HCT116 (cell line): ENCODE measurements around the gene NEUROD2. TPM values are rescaled to one million over a fixed set of nuclear protein-coding genes. Genes with fewer than 3 reads are reported as not detected.

Source experiments
- ATAC-seq: fragments of 200-7000 bp; cut with Tn5 transposase; 2 replicates; pipeline ENCODE4 v1.9.1; 2020; ENCODE audit warnings: mild to moderate bottlenecking, moderate library complexity
- BruUV-seq: library from RNA; stranded (reverse); fragments of 400-500 nt; replicated peaks from 2 replicates; lab custom pipeline; 2021; lab: Mats Ljungman, UMichigan
- CTCF ChIA-PET: fragments of 300-600 bp; sonication (Branson Sonifier 250); formaldehyde crosslinking; loops from one replicate; lab custom pipeline; 2021; ENCODE audit warnings: antibody characterized with exemption; lab: Charles Lee
- POLR2A ChIA-PET: fragments of 300-600, 350-600 bp; sonication (Branson Sonifier 250); formaldehyde crosslinking; loops from one replicate; lab custom pipeline; 2021; ENCODE audit warnings: antibody characterized with exemption; lab: Charles Lee
- RAD21 ChIA-PET, 2 experiments: fragments of 300-600 bp; sonication (Branson Sonifier 250); formaldehyde crosslinking; loops; one replicate each; lab custom pipeline; 2023; ENCODE audit warnings: low total read pairs in 2 of 2; ENCODE audit not compliant: uncharacterized antibody in 2 of 2, unreplicated experiment in 2 of 2, low non-redundant PET in 1 of 2; lab: Charles Lee
- DNase-seq: peaks from one replicate; pipeline ENCODE4 v3.0.0-alpha.2; 2010; ENCODE audit warnings: low read depth, low spot score
- H2AFZ ChIP-seq: fragments of 200-600 bp; shearing (Covaris generic), sonication (generic); 2 replicates; pipeline ENCODE4 v1.6.1; 2017; ENCODE audit warnings: low read depth, mixed run types, mixed read lengths, antibody characterized with exemption, low read length; ENCODE audit not compliant: poor library complexity, severe bottlenecking
- H3K27ac ChIP-seq: 2 replicates; pipeline ENCODE4 v1.5.1; 2012; ENCODE audit warnings: low read depth, low read length
- H3K27me3 ChIP-seq: fragments of 200-600 bp; sonication (generic); 2 replicates; pipeline ENCODE4 v1.6.1; 2016; ENCODE audit warnings: mixed run types, low read length, mixed read lengths; ENCODE audit not compliant: insufficient read depth
- H3K36me3 ChIP-seq, 2 experiments: fragments of 200-500 bp in 1 of 2; fragments of 200-600 bp in 1 of 2; sonication (Bioruptor generic) in 1 of 2; sonication (generic) in 1 of 2; 2 replicates each; pipeline versions ENCODE4 v1.5.1 to v1.6.1; 2014 to 2016; ENCODE audit warnings: low read length in 2 of 2, inconsistent platforms in 1 of 2, mixed read lengths in 1 of 2, mixed run types in 1 of 2; ENCODE audit not compliant: insufficient read depth in 2 of 2, control insufficient read depth in 1 of 2
- H3K4me1 ChIP-seq, 2 experiments: fragments of 200-600 bp in 1 of 2; sonication (generic) in 1 of 2; 2 replicates each; pipeline versions ENCODE4 v1.5.1 to v1.6.1; 2012 to 2017; ENCODE audit warnings: low read length in 2 of 2, inconsistent platforms in 1 of 2, mild to moderate bottlenecking in 1 of 2, mixed read lengths in 1 of 2, mixed run types in 1 of 2, moderate library complexity in 1 of 2; ENCODE audit not compliant: insufficient read depth in 2 of 2, control insufficient read depth in 1 of 2
- H3K4me2 ChIP-seq: fragments of 200-600 bp; sonication (generic); 2 replicates; pipeline ENCODE4 v1.6.1; 2017; ENCODE audit warnings: mixed run types, low read length, mixed read lengths
- H3K4me3 ChIP-seq, 2 experiments: fragments of 200-600 bp in 1 of 2; sonication (generic) in 1 of 2; replicated peaks in 1 of 2; 2 replicates each; pipeline ENCODE4 v1.5.1; 2011 to 2016; ENCODE audit warnings: low read length in 2 of 2, control low read depth in 1 of 2, low read depth in 1 of 2, mild to moderate bottlenecking in 1 of 2, mixed read lengths in 1 of 2, mixed run types in 1 of 2
- H3K79me2 ChIP-seq: fragments of 200-600 bp; sonication (generic); 2 replicates; pipeline ENCODE4 v1.6.1; 2017; ENCODE audit warnings: mild to moderate bottlenecking, mixed run types, low read length, moderate library complexity, mixed read lengths; ENCODE audit not compliant: insufficient read depth
- H3K9ac ChIP-seq: fragments of 200-600 bp; sonication (generic); 2 replicates; pipeline ENCODE4 v1.6.1; 2016; ENCODE audit warnings: low read length, mixed read lengths
- H3K9me2 ChIP-seq: fragments of 200-600 bp; sonication (generic), shearing (Covaris generic); 2 replicates; pipeline ENCODE4 v1.6.1; 2017; ENCODE audit warnings: mixed run types, mild to moderate bottlenecking, moderate library complexity; ENCODE audit not compliant: insufficient read depth
- H3K9me3 ChIP-seq, 2 experiments: fragments of 200-500 bp in 1 of 2; fragments of 200-600 bp in 1 of 2; sonication (Bioruptor generic) in 1 of 2; sonication (generic) in 1 of 2; 2 replicates each; pipeline ENCODE4 v1.6.1; 2014 to 2017; ENCODE audit warnings: low read length in 2 of 2, mixed read lengths in 2 of 2, inconsistent platforms in 1 of 2, low read depth in 1 of 2, mild to moderate bottlenecking in 1 of 2, mixed run types in 1 of 2, moderate library complexity in 1 of 2; ENCODE audit not compliant: control insufficient read depth in 1 of 2, insufficient read depth in 1 of 2
- H4K20me1 ChIP-seq: fragments of 200-600 bp; sonication (generic), shearing (Covaris generic); 2 replicates; pipeline ENCODE4 v1.6.1; 2017; ENCODE audit warnings: mixed run types, mild to moderate bottlenecking, moderate library complexity; ENCODE audit not compliant: insufficient read depth
- EGR1 ChIP-seq: IDR thresholded peaks from 2 replicates; pipeline ENCODE4 v1.6.1; 2012; ENCODE audit warnings: low read depth
- EZH2 ChIP-seq: fragments of 200-600 bp; sonication (generic); IDR thresholded peaks from 2 replicates; pipeline ENCODE4 v1.6.1; 2017; ENCODE audit warnings: antibody characterized with exemption, mixed run types
- FOSL1 ChIP-seq: IDR thresholded peaks from 2 replicates; pipeline ENCODE4 v1.6.1; 2012; ENCODE audit warnings: low read depth
- JUND ChIP-seq: IDR thresholded peaks from 2 replicates; pipeline ENCODE4 v1.6.1; 2012
- POLR2A ChIP-seq: IDR thresholded peaks from 2 replicates; pipeline ENCODE4 v1.7.0; 2011; ENCODE audit warnings: borderline replicate concordance; ENCODE audit not compliant: insufficient read depth, insufficient read length; ENCODE audit errors: extremely low read depth
- POLR2AphosphoS5 ChIP-seq: IDR thresholded peaks from 2 replicates; pipeline ENCODE4 v1.6.1; 2011; ENCODE audit warnings: mild to moderate bottlenecking, low read depth, low read length, moderate library complexity
- RAD21 ChIP-seq: IDR thresholded peaks from 2 replicates; pipeline ENCODE4 v1.6.1; 2012; ENCODE audit warnings: low read depth, mild to moderate bottlenecking
- SP1 ChIP-seq: IDR thresholded peaks from 2 replicates; pipeline ENCODE4 v1.6.1; 2012; ENCODE audit warnings: low read depth
- YY1 ChIP-seq: IDR thresholded peaks from 2 replicates; pipeline ENCODE4 v1.6.1; 2011; ENCODE audit warnings: low read length, low read depth, moderate library complexity, mild to moderate bottlenecking; ENCODE audit not compliant: insufficient replicate concordance; ENCODE audit errors: extremely low read depth
- ZNF274 ChIP-seq: fragments of 200-500 bp; sonication (Bioruptor generic); IDR thresholded peaks from 2 replicates; pipeline ENCODE4 v1.6.1; 2014; ENCODE audit warnings: mild to moderate bottlenecking, low read depth, low read length, inconsistent platforms
- intact Hi-C: fragments of 100-400 bp; cut with micrococcal nuclease; formaldehyde crosslinking; loops from 2 replicates; pipeline ENCODE4 v1.10.0; 2022
- total RNA-seq: library from RNA; stranded (reverse); gene quantifications from one replicate; pipeline ENCODE4 v1.2.1, GENCODE V29; 2021; ENCODE audit not compliant: unreplicated experiment
- TF ChIP-seq, protein P1 (sequence below): IDR thresholded peaks from 2 replicates; pipeline ENCODE4 v1.6.1; 2011; ENCODE audit warnings: mild to moderate bottlenecking, low read length, moderate library complexity; ENCODE audit not compliant: insufficient replicate concordance; ENCODE audit errors: extremely low read depth
- TF ChIP-seq, protein P2 (sequence below): IDR thresholded peaks from 2 replicates; pipeline ENCODE4 v1.6.1; 2012
- TF ChIP-seq, protein P3 (sequence below): IDR thresholded peaks from 2 replicates; pipeline ENCODE4 v1.6.1; 2012; ENCODE audit warnings: low read depth

The NEUROD2 gene
- total RNA-seq, 1 experiment from 2014 or later, result not detected

DNA sequence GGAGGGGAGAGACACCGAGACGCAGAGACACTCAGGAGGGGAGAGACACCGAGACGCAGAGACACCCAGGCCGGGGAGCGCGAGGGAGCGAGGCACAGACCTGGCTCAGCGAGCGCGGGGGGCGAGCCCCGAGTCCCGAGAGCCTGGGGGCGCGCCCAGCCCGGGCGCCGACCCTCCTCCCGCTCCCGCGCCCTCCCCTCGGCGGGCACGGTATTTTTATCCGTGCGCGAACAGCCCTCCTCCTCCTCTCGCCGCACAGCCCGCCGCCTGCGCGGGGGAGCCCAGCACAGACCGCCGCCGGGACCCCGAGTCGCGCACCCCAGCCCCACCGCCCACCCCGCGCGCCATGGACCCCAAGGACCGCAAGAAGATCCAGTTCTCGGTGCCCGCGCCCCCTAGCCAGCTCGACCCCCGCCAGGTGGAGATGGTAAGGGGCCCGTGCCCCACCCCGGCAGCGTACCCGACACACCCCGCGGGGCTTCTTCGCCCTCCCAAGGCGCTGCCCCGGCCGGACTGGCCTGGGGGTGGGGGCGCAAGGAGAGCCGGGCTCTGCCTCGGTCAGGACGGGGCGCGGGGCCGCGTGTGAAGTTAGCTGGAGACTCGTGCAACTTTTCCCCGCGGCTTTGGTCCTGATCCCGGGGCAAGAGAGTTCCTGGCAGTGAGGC lies 19.5 kb upstream of the NEUROD2 start:
- no TSS peak for BruUV-seq
- no peaks in the 10 kb centered on the region for H3K36me3 ChIP-seq
- TF ChIP-seq, protein P1, sequence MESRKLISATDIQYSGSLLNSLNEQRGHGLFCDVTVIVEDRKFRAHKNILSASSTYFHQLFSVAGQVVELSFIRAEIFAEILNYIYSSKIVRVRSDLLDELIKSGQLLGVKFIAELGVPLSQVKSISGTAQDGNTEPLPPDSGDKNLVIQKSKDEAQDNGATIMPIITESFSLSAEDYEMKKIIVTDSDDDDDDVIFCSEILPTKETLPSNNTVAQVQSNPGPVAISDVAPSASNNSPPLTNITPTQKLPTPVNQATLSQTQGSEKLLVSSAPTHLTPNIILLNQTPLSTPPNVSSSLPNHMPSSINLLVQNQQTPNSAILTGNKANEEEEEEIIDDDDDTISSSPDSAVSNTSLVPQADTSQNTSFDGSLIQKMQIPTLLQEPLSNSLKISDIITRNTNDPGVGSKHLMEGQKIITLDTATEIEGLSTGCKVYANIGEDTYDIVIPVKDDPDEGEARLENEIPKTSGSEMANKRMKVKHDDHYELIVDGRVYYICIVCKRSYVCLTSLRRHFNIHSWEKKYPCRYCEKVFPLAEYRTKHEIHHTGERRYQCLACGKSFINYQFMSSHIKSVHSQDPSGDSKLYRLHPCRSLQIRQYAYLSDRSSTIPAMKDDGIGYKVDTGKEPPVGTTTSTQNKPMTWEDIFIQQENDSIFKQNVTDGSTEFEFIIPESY, result no peak
- TF ChIP-seq EGR1, result no peak
- no peak for TF ChIP-seq RAD21
- TF ChIP-seq EZH2, result no peak
- no peak for TF ChIP-seq JUND
- TF ChIP-seq, protein P2, sequence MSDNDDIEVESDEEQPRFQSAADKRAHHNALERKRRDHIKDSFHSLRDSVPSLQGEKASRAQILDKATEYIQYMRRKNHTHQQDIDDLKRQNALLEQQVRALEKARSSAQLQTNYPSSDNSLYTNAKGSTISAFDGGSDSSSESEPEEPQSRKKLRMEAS, result no peak
- no peak for TF ChIP-seq POLR2A
- no peak for TF ChIP-seq YY1
- no peak for TF ChIP-seq FOSL1
- no peak for TF ChIP-seq SP1
- TF ChIP-seq, protein P3, sequence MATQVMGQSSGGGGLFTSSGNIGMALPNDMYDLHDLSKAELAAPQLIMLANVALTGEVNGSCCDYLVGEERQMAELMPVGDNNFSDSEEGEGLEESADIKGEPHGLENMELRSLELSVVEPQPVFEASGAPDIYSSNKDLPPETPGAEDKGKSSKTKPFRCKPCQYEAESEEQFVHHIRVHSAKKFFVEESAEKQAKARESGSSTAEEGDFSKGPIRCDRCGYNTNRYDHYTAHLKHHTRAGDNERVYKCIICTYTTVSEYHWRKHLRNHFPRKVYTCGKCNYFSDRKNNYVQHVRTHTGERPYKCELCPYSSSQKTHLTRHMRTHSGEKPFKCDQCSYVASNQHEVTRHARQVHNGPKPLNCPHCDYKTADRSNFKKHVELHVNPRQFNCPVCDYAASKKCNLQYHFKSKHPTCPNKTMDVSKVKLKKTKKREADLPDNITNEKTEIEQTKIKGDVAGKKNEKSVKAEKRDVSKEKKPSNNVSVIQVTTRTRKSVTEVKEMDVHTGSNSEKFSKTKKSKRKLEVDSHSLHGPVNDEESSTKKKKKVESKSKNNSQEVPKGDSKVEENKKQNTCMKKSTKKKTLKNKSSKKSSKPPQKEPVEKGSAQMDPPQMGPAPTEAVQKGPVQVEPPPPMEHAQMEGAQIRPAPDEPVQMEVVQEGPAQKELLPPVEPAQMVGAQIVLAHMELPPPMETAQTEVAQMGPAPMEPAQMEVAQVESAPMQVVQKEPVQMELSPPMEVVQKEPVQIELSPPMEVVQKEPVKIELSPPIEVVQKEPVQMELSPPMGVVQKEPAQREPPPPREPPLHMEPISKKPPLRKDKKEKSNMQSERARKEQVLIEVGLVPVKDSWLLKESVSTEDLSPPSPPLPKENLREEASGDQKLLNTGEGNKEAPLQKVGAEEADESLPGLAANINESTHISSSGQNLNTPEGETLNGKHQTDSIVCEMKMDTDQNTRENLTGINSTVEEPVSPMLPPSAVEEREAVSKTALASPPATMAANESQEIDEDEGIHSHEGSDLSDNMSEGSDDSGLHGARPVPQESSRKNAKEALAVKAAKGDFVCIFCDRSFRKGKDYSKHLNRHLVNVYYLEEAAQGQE, result no peak
- no peak for TF ChIP-seq POLR2AphosphoS5
- no peak for TF ChIP-seq ZNF274
- TF ChIP-seq, all 23 proteins: peak for 0
- POLR2A ChIA-PET, result no interaction called here
- Histone ChIP-seq H3K27me3 (no peaks in the 10 kb centered on the region), H2AFZ (no peak overlapping the region), H3K79me2 (no peaks in the 10 kb centered on the region), H3K27ac (no peak overlapping the region), H3K9me3 (no peaks in the 10 kb centered on the region), H3K9me2 (no peaks in the 10 kb centered on the region), H3K9ac (no peak overlapping the region), H3K4me2 (no peak overlapping the region), H4K20me1 (no peaks in the 10 kb centered on the region), H3K4me1 (peaks cover 22 to 39% of the 10 kb centered on the region in 2 experiments), H3K4me3 (no peak overlapping the region)
- DNase-seq (no peak), ATAC-seq (no peak)
- RAD21 ChIA-PET, result no interaction called here
- intact Hi-C loops, result no loop called here
- CTCF ChIA-PET, result interaction anchor here (2.2 kb wide), 1 partner anchor 27 kb away, joined by 8 read pairs; no protein-coding TSS in a partner anchor
